Adrenal gland (tissue), 12 donors: ENCODE measurements around the gene AIDA. TPM values are rescaled to one million over a fixed set of nuclear protein-coding genes. Genes with fewer than 3 reads are reported as not detected.

ENCODE experiments used
- DNase-seq, 7 donors: peaks; one replicate each; pipeline ENCODE4 v3.0.0-alpha.2; 2019 to 2020
- H3K27ac ChIP-seq, 5 donors: fragments of 200-600 bp; sonication (generic) in 4 of 5; 1 replicate in 3 of 5; 2 replicates in 2 of 5; pipeline versions ENCODE4 v1.5.1 to v1.8.0; 2016 to 2020; ENCODE audit warnings: mild to moderate bottlenecking in 1 of 5
- H3K27me3 ChIP-seq: fragments of 200-600 bp; 2 replicates; pipeline ENCODE4 v1.8.0; 2021
- H3K36me3 ChIP-seq, 2 donors: fragments of 200-600 bp; replicated peaks in 1 of 2; 1 replicate in 1 of 2; 2 replicates in 1 of 2; pipeline versions ENCODE4 v1.5.1 to v1.8.0; 2018 to 2022
- H3K4me1 ChIP-seq, 2 donors: fragments of 200-600 bp; replicated peaks in 1 of 2; 1 replicate in 1 of 2; 2 replicates in 1 of 2; pipeline versions ENCODE4 v1.5.1 to v1.8.0; 2018 to 2021
- H3K4me3 ChIP-seq, 4 donors: fragments of 200-600 bp; sonication (generic) in 3 of 4; one replicate each; pipeline ENCODE4 v1.5.1; 2016 to 2018
- H3K9me3 ChIP-seq, 3 donors: fragments of 200-600 bp; sonication (generic) in 1 of 3; replicated peaks in 1 of 3; 1 replicate in 2 of 3; 2 replicates in 1 of 3; pipeline versions ENCODE4 v1.5.1 to v1.8.0; 2016 to 2021
- POLR2A ChIP-seq, 2 donors: fragments of 450-650 bp; IDR thresholded peaks; one replicate each; pipeline ENCODE4 v1.6.1; 2017; ENCODE audit warnings: antibody characterized with exemption in 2 of 2, mild to moderate bottlenecking in 2 of 2, moderate library complexity in 1 of 2
- WGBS, 4 donors: extraction: QIAGEN DNeasy Blood & Tissue Kit in 2 of 4; methylation state at CpG; one replicate each; pipeline versions ENCODE4 v1.1.5 to v1.1.7; 2013 to 2017; 5-methylcytosine and 5-hydroxymethylcytosine counted together
- intact Hi-C, 2 donors: fragments of 100-400 bp; cut with DNase I; formaldehyde crosslinking; loops; one replicate each; pipeline versions ENCODE4 v1.14.1 to v1.15.0; 2022 to 2023
- polyA plus RNA-seq, 3 donors: library from polyadenylated mRNA; stranded (reverse); fragments of 200-250 nt in 2 of 3; fragments of 350-450 nt in 1 of 3; fragmentation: Illumina TruSeq in 1 of 3; extraction: RNeasy Lipid Tissue Mini Kit (QIAGEN cat#74804) in 1 of 3; gene quantifications; one replicate each; pipeline ENCODE4 v1.2.3, GENCODE V29; 2013 to 2014
- total RNA-seq, 9 donors: library from RNA; depleted of rRNA in 4 of 9; stranded (reverse); fragments of >200 nt in 4 of 9; fragments of 120-200 nt in 1 of 9; fragmentation: NEBNext Ultra II Directional in 1 of 9; extraction: Animal tissue kit (Norgen Biotek cat#: 25700) in 1 of 9; gene quantifications; one replicate each; pipeline versions ENCODE4 v1.1.0 to v1.2.4, GENCODE V29; 2013 to 2023
- TF ChIP-seq, protein P1 (sequence below), 6 experiments: fragments of 450-650 bp in 4 of 6; fragments of 200-600 bp in 2 of 6; sonication (generic) in 1 of 6; IDR thresholded peaks; 1 replicate in 5 of 6; 2 replicates in 1 of 6; pipeline versions ENCODE4 v1.5.1 to v1.8.0; 2016 to 2021; ENCODE audit warnings: antibody characterized with exemption in 6 of 6, mild to moderate bottlenecking in 2 of 6, moderate library complexity in 1 of 6
- donor health status: healthy with polysubstance abuse.
- donor health status: Bipolar disorder and iron deficiency.
- donor health status: DM: yes; HTN: yes; CAD: no.
- donor health status: DM: no; HTN: no; CAD: no.
- donor health status: DM: no; HTN: no; CAD: no.
- donor health status: DM: yes; HTN: yes; CAD: no.

AIDA gene
- total and polyA plus RNA-seq, 12 donors = 29.4 to 72.0 (median 48.9) TPM

DNA sequence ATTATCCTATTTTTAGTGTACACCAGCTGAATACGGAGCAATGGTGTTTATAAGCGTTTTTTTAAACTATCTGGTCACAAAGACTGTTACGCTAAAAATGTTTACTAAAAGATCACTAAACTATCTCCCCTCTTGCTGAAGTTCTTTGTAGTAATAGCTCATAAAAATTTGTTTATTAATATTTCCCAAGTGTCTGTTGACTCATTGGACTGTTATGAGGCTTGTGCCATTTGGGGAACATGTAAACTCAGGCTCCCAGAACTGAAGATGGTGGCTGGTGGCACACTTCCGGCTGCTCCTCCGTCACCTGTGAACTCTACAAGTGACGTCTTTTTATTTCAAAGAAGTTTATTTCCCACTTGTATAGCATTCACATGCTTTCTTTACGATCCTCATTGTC is 46.3 kb downstream of the AIDA start:
- H3K27me3 ChIP-seq = no peaks in the 10 kb centered on the region
- no peak for DNase-seq
- no peaks in the 10 kb centered on the region for H3K4me1 ChIP-seq
- H3K9me3 ChIP-seq = no peaks in the 10 kb centered on the region
- no peak overlapping the region for H3K27ac ChIP-seq
- no peak for TF ChIP-seq POLR2A (IDR thresholded peaks at IDR 0.05)
- 89 to 94% (median 90%) methylated on average over 7 of the region's 7 CpGs for WGBS, 4 donors
- H3K4me3 ChIP-seq = no peak overlapping the region
- H3K36me3 ChIP-seq = peaks cover 0 to 79% of the 10 kb centered on the region in 2 donors
- intact Hi-C loops = no loop called here

GRCh38 chr1:222663431-222663934 is 48.8 kb downstream of the AIDA start:
- DNase-seq = no peak
- peaks cover 0 to 93% of the 10 kb centered on the region in 2 donors for H3K36me3 ChIP-seq
- no peaks in the 10 kb centered on the region for H3K9me3 ChIP-seq
- no peaks in the 10 kb centered on the region for H3K4me1 ChIP-seq
- intact Hi-C loops = no loop called here
- no peak overlapping the region for H3K27ac ChIP-seq
- no peaks in the 10 kb centered on the region for H3K27me3 ChIP-seq
- H3K4me3 ChIP-seq = no peak overlapping the region
- WGBS, 4 donors = 92 to 97% (median 95%) methylated on average over 4 of the region's 4 CpGs
- no peak for TF ChIP-seq POLR2A (IDR thresholded peaks at IDR 0.05)
- TF ChIP-seq, protein P1, sequence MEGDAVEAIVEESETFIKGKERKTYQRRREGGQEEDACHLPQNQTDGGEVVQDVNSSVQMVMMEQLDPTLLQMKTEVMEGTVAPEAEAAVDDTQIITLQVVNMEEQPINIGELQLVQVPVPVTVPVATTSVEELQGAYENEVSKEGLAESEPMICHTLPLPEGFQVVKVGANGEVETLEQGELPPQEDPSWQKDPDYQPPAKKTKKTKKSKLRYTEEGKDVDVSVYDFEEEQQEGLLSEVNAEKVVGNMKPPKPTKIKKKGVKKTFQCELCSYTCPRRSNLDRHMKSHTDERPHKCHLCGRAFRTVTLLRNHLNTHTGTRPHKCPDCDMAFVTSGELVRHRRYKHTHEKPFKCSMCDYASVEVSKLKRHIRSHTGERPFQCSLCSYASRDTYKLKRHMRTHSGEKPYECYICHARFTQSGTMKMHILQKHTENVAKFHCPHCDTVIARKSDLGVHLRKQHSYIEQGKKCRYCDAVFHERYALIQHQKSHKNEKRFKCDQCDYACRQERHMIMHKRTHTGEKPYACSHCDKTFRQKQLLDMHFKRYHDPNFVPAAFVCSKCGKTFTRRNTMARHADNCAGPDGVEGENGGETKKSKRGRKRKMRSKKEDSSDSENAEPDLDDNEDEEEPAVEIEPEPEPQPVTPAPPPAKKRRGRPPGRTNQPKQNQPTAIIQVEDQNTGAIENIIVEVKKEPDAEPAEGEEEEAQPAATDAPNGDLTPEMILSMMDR (IDR thresholded peaks at IDR 0.05) = no peak

DNA sequence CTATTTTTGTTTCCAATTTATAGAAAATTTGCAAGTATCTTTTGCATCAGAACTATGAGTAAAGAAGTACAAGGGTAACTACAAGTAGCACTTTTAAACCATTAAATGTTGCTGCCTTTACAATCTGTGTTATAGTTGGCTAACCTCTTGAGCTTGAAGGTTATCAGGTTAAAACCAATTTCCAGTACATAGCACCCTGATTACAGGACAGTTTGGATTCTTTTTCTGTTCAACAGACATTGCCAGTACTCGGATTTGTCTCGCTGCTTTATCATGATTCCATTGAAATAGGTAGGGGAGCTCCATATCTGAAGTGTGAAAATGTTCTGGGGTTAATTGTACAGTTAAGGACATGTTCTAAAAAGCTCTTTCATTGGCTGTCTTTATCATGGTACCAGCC is 54.4 kb downstream of the AIDA start:
- no peak for DNase-seq
- no peak overlapping the region for H3K27ac ChIP-seq
- WGBS, 4 donors = 74 to 98% (median 85%) methylated on average over 2 of the region's 2 CpGs
- TF ChIP-seq POLR2A (IDR thresholded peaks at IDR 0.05) = no peak
- TF ChIP-seq, protein P1 (IDR thresholded peaks at IDR 0.05) = no peak
- H3K36me3 ChIP-seq = peaks cover 7 to 76% of the 10 kb centered on the region in 2 donors
- H3K9me3 ChIP-seq = no peaks in the 10 kb centered on the region
- peaks cover 0 to 10% of the 10 kb centered on the region in 2 donors for H3K4me1 ChIP-seq
- H3K4me3 ChIP-seq = no peak overlapping the region
- H3K27me3 ChIP-seq = no peaks in the 10 kb centered on the region
- intact Hi-C loops = loop anchor here in 1 of 2 donors (10.0 kb wide), 1 partner anchor 57 kb away; the partner anchor contains the start of genes AIDA and BROX

GRCh38 chr1:222656391-222657155 is 55.7 kb downstream of the AIDA start:
- peaks cover 7 to 75% of the 10 kb centered on the region in 2 donors for H3K36me3 ChIP-seq
- TF ChIP-seq, protein P1 (IDR thresholded peaks at IDR 0.05) = no peak
- no peak for TF ChIP-seq POLR2A (IDR thresholded peaks at IDR 0.05)
- peaks cover 0 to 10% of the 10 kb centered on the region in 2 donors for H3K4me1 ChIP-seq
- no peak overlapping the region for H3K27ac ChIP-seq
- 93 to 98% (median 96%) methylated on average over 2 of the region's 2 CpGs for WGBS, 4 donors
- H3K27me3 ChIP-seq = no peaks in the 10 kb centered on the region
- H3K9me3 ChIP-seq = no peaks in the 10 kb centered on the region
- no peak for DNase-seq
- no peak overlapping the region for H3K4me3 ChIP-seq
- intact Hi-C loops = loop anchor here in 1 of 2 donors (10.0 kb wide), 1 partner anchor 58 kb away; the partner anchor contains the start of genes AIDA and BROX
